D721Med (cell line): ENCODE data around the gene ZFHX3.

Experiments
- DNase-seq: peaks from one replicate; pipeline ENCODE4 v3.0.0; 2011; ENCODE audit warnings: low spot score; ENCODE audit not compliant: insufficient read length
- FAIRE-seq: peaks from 2 replicates; lab custom pipeline; 2011; peaks lifted over from hg19 to GRCh38; lab: Jason Lieb, UNC
- CTCF ChIP-seq: IDR thresholded peaks from 2 replicates; pipeline ENCODE4 v1.5.1; 2012; ENCODE audit warnings: mild to moderate bottlenecking, control low read depth; ENCODE audit not compliant: insufficient read depth; ENCODE audit errors: missing control alignments

The ZFHX3 gene

GRCh38 chr16:72910875-72911274, 137.1 kb downstream of the ZFHX3 start:
- DNase-seq = no peak

GRCh38 chr16:72910381-72910780, 137.5 kb downstream of the ZFHX3 start:
- DNase-seq = no peak
- TF ChIP-seq CTCF = no peak
- FAIRE-seq = no peak

More at GRCh38 chr16:72910875-72911274, 137.1 kb downstream of the ZFHX3 start:
- no peak for FAIRE-seq
- no peak for TF ChIP-seq CTCF

GRCh38 chr16:72909196-72909595, 138.7 kb downstream of the ZFHX3 start:
- TF ChIP-seq CTCF = no peak
- DNase-seq (no peak), FAIRE-seq (no peak)

GRCh38 chr16:72908362-72909167, 139.4 kb downstream of the ZFHX3 start:
- TF ChIP-seq CTCF = no peak
- DNase-seq (no peak), FAIRE-seq (no peak)

- TF ChIP-seq CTCF = no peak
- no peak for DNase-seq
- no peak for FAIRE-seq
Observed at GRCh38 chr16:72905581-72905980, 142.3 kb downstream of the ZFHX3 start.

- FAIRE-seq = no peak
- no peak for DNase-seq
- no peak for TF ChIP-seq CTCF
Observed at GRCh38 chr16:72903176-72903575, 144.8 kb downstream of the ZFHX3 start.

- no peak for TF ChIP-seq CTCF
- DNase-seq (no peak), FAIRE-seq (no peak)
Observed at GRCh38 chr16:72902206-72902605, 145.7 kb downstream of the ZFHX3 start.
